Activated naive CD8-positive, alpha-beta T cell treated with anti-CD3 and anti-CD28 coated beads, Interleukin-2, amount 10 ng/mL, durations not matched to agents 7 days and 5 days (primary cell): Measurements from ENCODE around the gene H6PD. TPM values are rescaled to one million over a fixed set of nuclear protein-coding genes. Genes with fewer than 3 reads are reported as not detected.
A peak's percentile ranks its signal among the peaks of the same experiment; 100 is the strongest.

Source experiments
- ATAC-seq: fragments of 150-1000 bp; cut with Tn5 transposase; one replicate; pipeline ENCODE4 v1.10.0; 2021; ENCODE audit warnings: low read depth, moderate library complexity
- POLR2A ChIA-PET: fragments of 350-600 bp; sonication (Branson Sonifier 250); formaldehyde crosslinking; loops from one replicate; lab custom pipeline; 2021; ENCODE audit warnings: antibody characterized with exemption; lab: Charles Lee
- DNase-seq: peaks from one replicate; pipeline ENCODE4 v3.0.0; 2021
- H3K27ac Mint-ChIP-seq: one replicate; pipeline ENCODE4 v1.8.0; 2022; ENCODE audit warnings: mild to moderate bottlenecking, mixed read lengths
- H3K27me3 Mint-ChIP-seq: one replicate; pipeline ENCODE4 v1.8.0; 2022; ENCODE audit warnings: mild to moderate bottlenecking, moderate library complexity, mixed read lengths
- H3K36me3 Mint-ChIP-seq: one replicate; pipeline ENCODE4 v1.8.0; 2021; ENCODE audit warnings: mild to moderate bottlenecking, mixed read lengths
- H3K4me1 Mint-ChIP-seq: one replicate; pipeline ENCODE4 v1.8.0; 2021; ENCODE audit warnings: mixed read lengths
- H3K4me3 Mint-ChIP-seq: one replicate; pipeline ENCODE4 v1.8.0; 2022; ENCODE audit warnings: mild to moderate bottlenecking, moderate library complexity, mixed read lengths
- H3K9me3 Mint-ChIP-seq: one replicate; pipeline ENCODE4 v1.8.0; 2021; ENCODE audit warnings: mixed read lengths
- total RNA-seq, 2 experiments: library from RNA; stranded (reverse); gene quantifications; one replicate each; pipeline ENCODE4 v1.2.3, GENCODE V29; 2021

The H6PD gene
- total RNA-seq, 2 experiments from 2014 or later, result 15.3 to 15.9 TPM

GRCh38 chr1:9238550-9238949 is 4.0 kb downstream of the H6PD start:
- H3K9me3 Mint-ChIP-seq, result no peaks in the 10 kb centered on the region
- H3K27me3 Mint-ChIP-seq, result peaks cover 2% of the 10 kb centered on the region
- H3K4me3 Mint-ChIP-seq, result no peak overlapping the region
- no peak for ATAC-seq
- H3K4me1 Mint-ChIP-seq, result peaks cover 41% of the 10 kb centered on the region
- DNase-seq, result no peak
- POLR2A ChIA-PET, result no interaction called here
- H3K36me3 Mint-ChIP-seq, result peaks cover 4% of the 10 kb centered on the region
- no peak overlapping the region for H3K27ac Mint-ChIP-seq

GRCh38 chr1:9239622-9240401 is 5.2 kb downstream of the H6PD start:
- H3K4me1 Mint-ChIP-seq, result peaks cover 49% of the 10 kb centered on the region
- H3K4me3 Mint-ChIP-seq, result peak overlapping the region; percentile 70
- peak overlapping the region; percentile 32 for H3K27ac Mint-ChIP-seq
- H3K9me3 Mint-ChIP-seq, result no peaks in the 10 kb centered on the region
- H3K36me3 Mint-ChIP-seq, result peaks cover 4% of the 10 kb centered on the region
- H3K27me3 Mint-ChIP-seq, result peaks cover 2% of the 10 kb centered on the region
- POLR2A ChIA-PET, result interaction anchor here (1.0 kb wide), 1 partner anchor 28 kb away, joined by 5 read pairs; no protein-coding TSS in a partner anchor
- ATAC-seq (peak; percentile 77), DNase-seq (peak; percentile 57)

- H3K4me1 Mint-ChIP-seq, result peaks cover 47% of the 10 kb centered on the region
- POLR2A ChIA-PET, result no interaction called here
- ATAC-seq (no peak), DNase-seq (no peak)
- H3K36me3 Mint-ChIP-seq, result peaks cover 4% of the 10 kb centered on the region
- peaks cover 2% of the 10 kb centered on the region for H3K27me3 Mint-ChIP-seq
- H3K9me3 Mint-ChIP-seq, result no peaks in the 10 kb centered on the region
- H3K27ac Mint-ChIP-seq, result no peak overlapping the region
- H3K4me3 Mint-ChIP-seq, result no peak overlapping the region
Observed at GRCh38 chr1:9240914-9241820, 6.6 kb downstream of the H6PD start.

- Mint-ChIP-seq H3K27me3 (peaks cover 2% of the 10 kb centered on the region), H3K36me3 (peaks cover 4% of the 10 kb centered on the region), H3K4me1 (peaks cover 46% of the 10 kb centered on the region), H3K9me3 (no peaks in the 10 kb centered on the region), H3K4me3 (no peak overlapping the region), H3K27ac (no peak overlapping the region)
- POLR2A ChIA-PET, result interaction anchor here (0.5 kb wide), 1 partner anchor 1029 kb away, joined by 3 read pairs; no protein-coding TSS in a partner anchor
- DNase-seq (no peak), ATAC-seq (no peak)
Observed at GRCh38 chr1:9241891-9242290, 7.3 kb downstream of the H6PD start.

- H3K9me3 Mint-ChIP-seq, result no peaks in the 10 kb centered on the region
- DNase-seq, result no peak
- no peak for ATAC-seq
- peak overlapping the region; percentile 49 for H3K27ac Mint-ChIP-seq
- POLR2A ChIA-PET, result interaction anchor here (0.5 to 1.5 kb wide), 2 partner anchors 8 to 1029 kb away, joined by 3 to 7 read pairs; partner anchors contain the start of gene H6PD
- H3K27me3 Mint-ChIP-seq, result peaks cover under 1% of the 10 kb centered on the region
- H3K4me3 Mint-ChIP-seq, result no peak overlapping the region
- H3K4me1 Mint-ChIP-seq, result peaks cover 44% of the 10 kb centered on the region
- H3K36me3 Mint-ChIP-seq, result peaks cover 4% of the 10 kb centered on the region
Observed at GRCh38 chr1:9242338-9242969, 7.9 kb downstream of the H6PD start.

GRCh38 chr1:9243066-9243739 is 8.6 kb downstream of the H6PD start:
- ATAC-seq (no peak), DNase-seq (no peak)
- Mint-ChIP-seq H3K36me3 (peaks cover 2% of the 10 kb centered on the region), H3K9me3 (no peaks in the 10 kb centered on the region), H3K4me1 (peaks cover 42% of the 10 kb centered on the region), H3K27ac (peak overlapping the region; percentile 49), H3K27me3 (no peaks in the 10 kb centered on the region), H3K4me3 (no peak overlapping the region)
- POLR2A ChIA-PET, result interaction anchor here (1.5 kb wide), 1 partner anchor 9 kb away, joined by 7 read pairs; the partner anchor contains the start of gene H6PD

GRCh38 chr1:9244501-9245229 is 10.1 kb downstream of the H6PD start:
- ATAC-seq, result peak; percentile 28
- Mint-ChIP-seq H3K27me3 (no peaks in the 10 kb centered on the region), H3K36me3 (peaks cover 2% of the 10 kb centered on the region), H3K9me3 (no peaks in the 10 kb centered on the region), H3K27ac (peak overlapping the region; percentile 70), H3K4me1 (peaks cover 29% of the 10 kb centered on the region), H3K4me3 (peak overlapping the region; percentile 76)
- POLR2A ChIA-PET, result interaction anchor here (1.7 kb wide), 1 partner anchor 10 kb away, joined by 11 read pairs; the partner anchor contains the start of gene H6PD
- no peak for DNase-seq

GRCh38 chr1:9245230-9245619 is 10.7 kb downstream of the H6PD start:
- H3K4me3 Mint-ChIP-seq, result no peak overlapping the region
- DNase-seq (no peak), ATAC-seq (no peak)
- H3K27ac Mint-ChIP-seq, result no peak overlapping the region
- no peaks in the 10 kb centered on the region for H3K27me3 Mint-ChIP-seq
- no peaks in the 10 kb centered on the region for H3K9me3 Mint-ChIP-seq
- peaks cover 2% of the 10 kb centered on the region for H3K36me3 Mint-ChIP-seq
- H3K4me1 Mint-ChIP-seq, result peaks cover 23% of the 10 kb centered on the region
- POLR2A ChIA-PET, result interaction anchor here (1.7 kb wide), 1 partner anchor 11 kb away, joined by 11 read pairs; the partner anchor contains the start of gene H6PD

- DNase-seq (no peak), ATAC-seq (no peak)
- POLR2A ChIA-PET, result interaction anchor here (1.7 kb wide), 1 partner anchor 11 kb away, joined by 11 read pairs; the partner anchor contains the start of gene H6PD
- Mint-ChIP-seq H3K27me3 (no peaks in the 10 kb centered on the region), H3K4me3 (no peak overlapping the region), H3K9me3 (no peaks in the 10 kb centered on the region), H3K27ac (no peak overlapping the region), H3K4me1 (peaks cover 20% of the 10 kb centered on the region), H3K36me3 (no peaks in the 10 kb centered on the region)
Observed at GRCh38 chr1:9245661-9246060, 11.1 kb downstream of the H6PD start.

- DNase-seq (no peak), ATAC-seq (no peak)
- Mint-ChIP-seq H3K4me3 (no peak overlapping the region), H3K4me1 (peaks cover 19% of the 10 kb centered on the region), H3K27me3 (no peaks in the 10 kb centered on the region), H3K9me3 (no peaks in the 10 kb centered on the region), H3K27ac (no peak overlapping the region), H3K36me3 (no peaks in the 10 kb centered on the region)
- POLR2A ChIA-PET, result interaction anchor here (0.7 kb wide), 1 partner anchor 112 kb away, joined by 3 read pairs; no protein-coding TSS in a partner anchor
Observed at GRCh38 chr1:9246215-9246614, 11.6 kb downstream of the H6PD start.

GRCh38 chr1:9246841-9247785 is 12.5 kb downstream of the H6PD start:
- H3K27me3 Mint-ChIP-seq, result no peaks in the 10 kb centered on the region
- DNase-seq, result no peak
- POLR2A ChIA-PET, result no interaction called here
- H3K4me1 Mint-ChIP-seq, result peaks cover 19% of the 10 kb centered on the region
- no peak overlapping the region for H3K27ac Mint-ChIP-seq
- no peak overlapping the region for H3K4me3 Mint-ChIP-seq
- ATAC-seq, result no peak
- no peaks in the 10 kb centered on the region for H3K36me3 Mint-ChIP-seq
- H3K9me3 Mint-ChIP-seq, result no peaks in the 10 kb centered on the region
